DMS 273 treated with DMSO at 0.1 percent for 48 hours (cell line): ENCODE results near the gene BCAS3.
"Not testable (repeated sequence)": the region's sequence is repeated elsewhere in the genome, so short reads cannot be mapped to it uniquely, and the experiment has no call there.

Experiments used
- DNase-seq: peaks from one replicate; lab custom pipeline; 2025; lab: John Stamatoyannopoulos, UW

The BCAS3 gene

GRCh38 chr17:60934723-60935122 lies 257.1 kb downstream of the BCAS3 start:
- DNase-seq: no peak

DNA sequence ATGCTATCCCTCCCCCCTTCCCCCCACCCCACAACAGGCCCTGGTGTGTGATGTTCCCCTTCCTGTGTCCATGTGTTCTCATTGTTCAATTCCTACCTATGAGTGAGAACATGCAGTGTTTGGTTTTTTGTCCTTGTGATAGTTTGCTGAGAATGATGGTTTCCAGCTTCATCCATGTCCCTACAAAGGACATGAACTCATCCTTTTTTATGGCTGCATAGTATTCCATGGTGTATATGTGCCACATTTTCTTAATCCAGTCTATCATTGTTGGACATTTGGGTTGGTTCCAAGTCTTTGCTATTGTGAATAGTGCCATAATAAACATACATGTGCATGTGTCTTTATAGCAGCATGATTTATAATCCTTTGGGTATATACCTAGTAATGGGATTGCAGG lies 258.3 kb downstream of the BCAS3 start:
- not testable (repeated sequence) for DNase-seq

DNA sequence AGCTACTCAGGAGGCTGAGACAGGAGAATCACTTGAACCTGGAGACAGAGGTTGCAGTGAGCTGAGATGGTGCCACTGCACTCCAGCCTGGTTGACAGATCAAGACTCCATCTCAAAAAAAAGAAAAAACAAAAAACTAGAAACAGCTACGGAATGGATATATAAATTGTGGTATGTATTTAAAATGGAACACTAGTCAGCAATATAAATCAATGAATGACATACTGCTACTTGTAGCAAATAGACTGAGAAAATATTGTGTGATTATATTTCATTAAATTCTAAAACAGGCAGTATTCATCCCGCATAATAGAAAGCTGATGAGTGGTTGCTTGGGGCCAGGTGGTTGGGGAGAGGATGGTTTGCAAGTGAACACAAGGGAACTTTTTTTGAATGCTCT lies 261.7 kb downstream of the BCAS3 start:
- DNase-seq: no peak

DNA sequence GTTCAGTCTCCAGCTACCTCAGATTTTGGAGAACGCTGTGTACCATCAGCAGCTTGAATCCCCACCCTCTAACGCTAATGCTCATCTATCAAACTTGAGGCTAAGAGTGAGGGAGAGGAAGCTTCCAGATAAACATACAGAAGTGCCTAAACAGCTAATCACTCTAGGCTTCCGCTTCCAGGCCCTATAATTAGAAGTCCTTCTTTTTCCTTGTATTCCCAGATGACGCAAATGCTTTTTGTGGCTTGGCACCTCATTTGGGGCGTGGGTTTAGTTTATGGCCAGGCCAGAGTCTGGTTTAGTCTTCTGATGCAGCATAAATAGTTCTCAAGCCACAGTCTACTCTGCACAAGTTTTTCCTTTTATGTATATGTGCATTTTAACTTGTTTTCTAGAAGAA lies 263.4 kb downstream of the BCAS3 start:
- no peak for DNase-seq

GRCh38 chr17:60941571-60941970 lies 263.9 kb downstream of the BCAS3 start:
- no peak for DNase-seq

DNA sequence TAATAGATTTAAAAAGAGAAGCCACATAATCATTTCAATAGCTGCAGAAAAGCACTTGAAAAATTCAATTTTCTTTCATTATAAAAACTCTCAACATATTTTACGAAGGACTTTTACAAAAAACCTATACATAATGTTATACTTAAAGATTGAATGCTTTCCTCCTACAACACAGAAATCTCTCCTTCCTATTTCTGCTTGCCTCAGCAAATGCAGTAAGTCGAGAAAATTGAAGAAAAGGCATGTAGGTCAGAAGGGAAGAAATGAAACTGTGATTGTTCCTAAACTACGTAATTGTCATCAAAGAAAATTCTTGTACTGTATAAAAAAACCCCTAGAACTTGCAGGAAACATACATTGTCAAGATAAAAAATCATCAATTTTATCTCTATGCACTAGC lies 267.1 kb downstream of the BCAS3 start:
- DNase-seq: no peak

- no peak for DNase-seq
Measured at GRCh38 chr17:60947100-60947499, 269.4 kb downstream of the BCAS3 start.

GRCh38 chr17:60947543-60947942 lies 269.9 kb downstream of the BCAS3 start:
- DNase-seq: no peak

DNA sequence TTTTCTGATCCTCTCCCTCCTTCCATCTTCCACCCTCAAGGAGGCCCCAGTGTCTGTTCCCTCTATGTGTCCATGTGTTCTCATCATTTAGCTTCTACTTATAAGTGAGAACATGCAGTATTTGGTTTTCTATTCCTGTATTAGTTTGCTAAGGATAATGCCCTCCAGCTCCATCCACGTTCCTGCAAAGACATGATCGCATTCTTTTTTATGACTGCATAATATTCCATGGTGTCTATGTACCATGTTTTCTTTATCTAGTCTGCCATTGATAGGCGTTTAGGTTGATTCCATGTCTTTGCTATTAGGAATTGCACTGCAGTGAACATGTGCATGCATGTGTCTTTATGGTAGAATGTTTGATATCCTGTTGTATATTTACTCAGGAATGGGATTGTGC lies 275.1 kb downstream of the BCAS3 start:
- DNase-seq: no peak

DNA sequence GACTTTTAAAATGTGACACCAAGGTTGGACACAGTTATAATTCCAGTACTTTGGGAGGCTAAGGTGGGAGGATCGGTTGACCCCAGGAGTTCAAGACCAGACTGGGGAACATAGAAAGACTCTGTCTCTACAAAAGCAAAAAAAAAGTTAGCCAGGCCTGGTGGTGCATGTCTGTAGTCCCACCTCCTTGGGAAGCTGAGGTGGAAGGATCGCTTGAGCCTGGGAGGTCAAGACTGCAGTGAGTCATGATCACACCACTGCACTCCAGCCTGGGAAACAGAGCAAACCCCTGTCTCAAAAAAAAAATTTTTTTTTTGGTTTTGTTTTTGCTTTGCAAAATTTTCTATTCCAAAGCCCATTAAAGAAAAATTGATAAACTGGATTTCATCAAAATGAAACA lies 281.4 kb downstream of the BCAS3 start:
- no peak for DNase-seq

GRCh38 chr17:60959696-60960095 lies 282.0 kb downstream of the BCAS3 start:
- DNase-seq: no peak

- no peak for DNase-seq
Measured at GRCh38 chr17:60960398-60961065, 282.9 kb downstream of the BCAS3 start.

DNA sequence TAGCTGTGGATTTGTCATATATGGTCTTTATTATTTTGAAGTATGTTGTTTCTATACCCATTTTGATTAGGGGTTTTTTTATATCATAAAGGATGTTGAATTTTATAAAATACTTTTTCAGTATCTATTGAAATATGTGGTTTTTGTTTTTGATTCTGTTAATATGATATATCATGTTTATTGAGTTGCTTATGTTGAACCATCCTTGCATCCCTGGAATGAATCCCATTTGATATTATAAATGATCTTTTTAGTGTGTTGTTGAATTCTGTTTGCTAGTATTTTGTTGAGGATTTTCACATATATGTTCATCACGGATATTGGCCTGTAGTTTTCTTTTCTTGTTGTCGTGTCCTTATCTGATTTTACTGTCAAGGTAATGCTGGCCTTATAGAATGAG lies 286.5 kb downstream of the BCAS3 start:
- no peak for DNase-seq

GRCh38 chr17:60968266-60968665 lies 290.6 kb downstream of the BCAS3 start:
- no peak for DNase-seq

GRCh38 chr17:60969500-60970037 lies 291.9 kb downstream of the BCAS3 start:
- no peak for DNase-seq

- no peak for DNase-seq
Measured at GRCh38 chr17:60970741-60971140, 293.1 kb downstream of the BCAS3 start.

GRCh38 chr17:60971515-60972369 lies 294.1 kb downstream of the BCAS3 start:
- peak; percentile 25 for DNase-seq

DNA sequence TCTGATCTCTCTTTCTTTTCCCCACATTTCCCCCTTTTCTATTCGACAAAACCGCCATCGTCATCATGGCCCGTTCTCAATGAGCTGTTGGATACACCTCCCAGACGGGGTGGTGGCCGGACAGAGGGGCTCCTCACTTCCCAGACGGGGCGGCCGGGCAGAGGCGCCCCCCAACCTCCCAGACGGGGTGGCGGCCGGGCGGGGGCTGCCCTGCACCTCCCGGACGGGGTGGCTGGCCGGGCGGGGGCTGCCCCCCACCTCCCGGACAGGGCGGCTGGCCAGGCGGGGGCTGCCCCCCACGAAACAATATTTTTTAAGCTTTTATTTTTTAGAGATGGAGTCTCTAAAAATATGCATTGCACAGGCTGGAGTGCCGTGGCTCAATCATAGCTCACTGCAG lies 299.2 kb downstream of the BCAS3 start:
- not testable (repeated sequence) for DNase-seq

GRCh38 chr17:60989379-60989778 lies 311.7 kb downstream of the BCAS3 start:
- no peak for DNase-seq

DNA sequence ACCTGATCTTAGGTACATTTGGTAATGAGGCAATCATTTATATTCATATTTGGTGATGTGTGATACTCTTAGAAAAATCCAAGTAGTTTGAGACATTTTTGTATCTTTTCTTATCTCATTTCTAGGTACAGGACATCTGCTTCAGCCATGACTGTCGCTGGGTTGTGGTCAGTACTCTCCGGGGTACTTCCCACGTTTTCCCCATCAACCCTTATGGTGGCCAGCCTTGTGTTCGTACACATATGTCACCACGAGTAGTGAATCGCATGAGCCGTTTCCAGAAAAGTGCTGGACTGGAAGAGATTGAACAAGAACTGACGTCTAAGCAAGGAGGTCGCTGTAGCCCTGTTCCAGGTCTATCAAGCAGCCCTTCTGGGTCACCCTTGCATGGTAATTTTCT lies 312.2 kb downstream of the BCAS3 start:
- DNase-seq: no peak

DNA sequence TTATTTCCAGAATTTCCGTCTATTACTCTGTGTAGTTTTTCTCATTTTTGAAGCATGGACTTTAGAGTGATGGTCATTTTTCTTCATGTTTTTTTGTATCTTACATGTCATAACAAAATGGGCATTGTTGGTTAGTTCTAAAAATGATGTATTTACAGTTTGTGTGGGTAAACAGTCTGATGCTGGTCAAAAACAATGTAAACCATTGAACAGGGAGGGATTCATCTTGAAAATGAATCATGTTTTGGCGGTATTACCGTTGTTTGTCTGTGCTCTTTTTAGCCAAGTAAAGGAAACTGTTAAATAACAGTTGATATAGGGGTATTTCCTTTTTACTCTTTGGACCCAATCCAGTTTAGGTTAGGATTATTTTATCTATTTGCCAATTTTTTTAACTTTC lies 315.8 kb downstream of the BCAS3 start:
- no peak for DNase-seq

DNA sequence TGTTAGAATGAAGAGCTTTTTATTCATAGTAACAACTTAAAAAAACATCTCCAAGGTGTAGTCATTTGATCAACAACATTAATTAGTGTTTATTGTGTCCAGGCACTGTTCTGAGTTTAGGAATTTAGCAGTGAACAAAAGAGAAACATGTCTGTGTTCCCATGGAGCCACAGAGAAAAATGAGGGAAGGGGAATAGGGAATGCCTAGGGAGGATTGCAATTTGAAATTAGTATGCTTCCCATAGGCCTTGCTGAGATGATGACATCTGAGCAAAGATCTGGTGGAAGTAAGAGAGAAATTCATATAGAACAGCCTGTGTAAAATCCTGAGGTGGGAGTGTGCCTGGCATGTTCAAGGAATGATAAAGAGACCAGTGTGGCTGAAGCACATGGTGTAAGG lies 318.0 kb downstream of the BCAS3 start:
- no peak for DNase-seq

- DNase-seq: no peak
Measured at GRCh38 chr17:61000911-61001310, 323.3 kb downstream of the BCAS3 start.
